Testis (tissue), 3 donors: ENCODE measurements around the gene INPP5A. TPM values are rescaled to one million over a fixed set of nuclear protein-coding genes. Genes with fewer than 3 reads are reported as not detected.

Source experiments
- DNase-seq: peaks from one replicate; pipeline ENCODE4 v3.0.0-alpha.2; 2019
- H3K27ac ChIP-seq, 2 donors: fragments of 200-600 bp; sonication (generic); one replicate each; pipeline ENCODE4 v1.5.1; 2019
- H3K27me3 ChIP-seq: fragments of 200-600 bp; sonication (generic); one replicate; pipeline ENCODE4 v1.5.1; 2019
- H3K36me3 ChIP-seq: fragments of 200-600 bp; sonication (generic); one replicate; pipeline ENCODE4 v1.5.1; 2017; ENCODE audit warnings: low read depth; ENCODE audit errors: missing control alignments
- H3K4me1 ChIP-seq: fragments of 200-600 bp; sonication (generic); one replicate; pipeline ENCODE4 v1.5.1; 2019
- H3K4me3 ChIP-seq, 2 donors: fragments of 200-600 bp; sonication (generic); one replicate each; pipeline ENCODE4 v1.5.1; 2017 to 2019
- H3K9me3 ChIP-seq: fragments of 200-600 bp; sonication (generic); one replicate; pipeline ENCODE4 v1.5.1; 2017
- POLR2A ChIP-seq: fragments of 450-650 bp; IDR thresholded peaks from one replicate; pipeline ENCODE4 v1.6.1; 2017; ENCODE audit warnings: antibody characterized with exemption, mild to moderate bottlenecking, moderate library complexity
- WGBS, 2 donors: methylation state at CpG; one replicate each; pipeline ENCODE4 v1.1.5; 2018; 5-methylcytosine and 5-hydroxymethylcytosine counted together
- intact Hi-C: fragments of 100-400 bp; cut with DNase I; formaldehyde crosslinking; loops from one replicate; pipeline ENCODE4 v1.15.1; 2023; ENCODE audit warnings: low total_unique reads
- polyA plus RNA-seq: library from polyadenylated mRNA; stranded (reverse); fragments of 350-450 nt; fragmentation: Illumina TruSeq; extraction: RNeasy Lipid Tissue Mini Kit (QIAGEN cat#74804); gene quantifications from one replicate; pipeline ENCODE4 v1.2.3, GENCODE V29; 2014; ENCODE audit warnings: low read depth, low replicate concordance; ENCODE audit not compliant: insufficient read depth
- total RNA-seq, 2 donors: library from RNA; depleted of rRNA; stranded (reverse); fragments of >200 nt; gene quantifications; one replicate each; pipeline ENCODE4 v1.2.3, GENCODE V29; 2016
- TF ChIP-seq, protein P1 (sequence below), 3 experiments: fragments of 450-650 bp in 2 of 3; fragments of 200-600 bp in 1 of 3; sonication (generic) in 1 of 3; IDR thresholded peaks; one replicate each; pipeline ENCODE4 v1.5.1; 2016 to 2019; ENCODE audit warnings: antibody characterized with exemption in 3 of 3, mild to moderate bottlenecking in 2 of 3, moderate library complexity in 1 of 3

Gene INPP5A
- total and polyA plus RNA-seq, 3 donors from 2014 or later = 54.1 to 103 (median 73.0) TPM

DNA sequence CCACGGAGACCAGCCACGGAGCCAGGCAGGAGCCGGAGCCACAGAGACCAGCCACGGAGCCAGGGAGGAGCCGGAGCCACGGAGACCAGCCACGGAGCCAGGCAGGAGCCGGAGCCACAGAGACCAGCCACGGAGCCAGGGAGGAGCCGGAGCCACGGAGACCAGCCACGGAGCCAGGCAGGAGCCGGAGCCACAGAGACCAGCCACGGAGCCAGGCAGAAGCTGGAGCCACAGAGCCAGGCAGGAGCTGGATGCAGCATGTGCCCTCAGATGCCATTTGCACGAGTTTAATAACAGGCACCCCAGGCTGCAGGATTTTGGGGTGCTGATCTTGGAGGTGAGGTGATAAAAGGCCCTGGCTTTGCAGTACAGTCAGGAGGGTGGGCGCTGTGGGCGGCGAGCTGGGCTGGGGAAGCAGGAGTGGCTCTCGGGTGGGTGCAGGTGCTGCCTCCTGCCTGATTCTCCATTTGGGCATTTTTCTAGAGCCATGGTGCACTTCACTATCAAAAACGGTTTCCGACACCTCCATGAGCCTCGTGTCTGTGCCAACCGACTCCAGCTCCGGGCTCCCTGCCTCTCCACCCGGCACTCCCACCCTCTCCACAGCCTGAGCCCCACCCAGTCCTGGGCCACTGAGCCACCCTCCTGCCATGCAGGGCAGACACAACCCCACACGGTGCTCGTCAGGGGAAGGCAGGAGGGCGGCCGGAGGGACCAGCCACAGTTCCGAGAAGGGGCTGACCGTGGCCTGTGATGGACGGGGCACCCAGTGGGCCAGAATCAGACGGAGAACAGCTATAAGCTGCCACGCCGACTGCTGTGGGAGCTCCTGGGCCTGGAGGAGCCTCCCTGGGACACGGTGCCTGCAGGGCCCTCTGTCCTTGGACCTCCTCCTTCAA, 289.2 kb downstream of the INPP5A start:
- Histone ChIP-seq H3K27me3 (no peaks in the 10 kb centered on the region), H3K4me1 (no peaks in the 10 kb centered on the region), H3K27ac (no peak overlapping the region), H3K4me3 (no peak overlapping the region), H3K9me3 (no peaks in the 10 kb centered on the region), H3K36me3 (no peaks in the 10 kb centered on the region)
- WGBS, 2 donors = 90 to 92% methylated on average over 35 to 36 of the region's 36 CpGs
- DNase-seq = no peak
- TF ChIP-seq, protein P1, sequence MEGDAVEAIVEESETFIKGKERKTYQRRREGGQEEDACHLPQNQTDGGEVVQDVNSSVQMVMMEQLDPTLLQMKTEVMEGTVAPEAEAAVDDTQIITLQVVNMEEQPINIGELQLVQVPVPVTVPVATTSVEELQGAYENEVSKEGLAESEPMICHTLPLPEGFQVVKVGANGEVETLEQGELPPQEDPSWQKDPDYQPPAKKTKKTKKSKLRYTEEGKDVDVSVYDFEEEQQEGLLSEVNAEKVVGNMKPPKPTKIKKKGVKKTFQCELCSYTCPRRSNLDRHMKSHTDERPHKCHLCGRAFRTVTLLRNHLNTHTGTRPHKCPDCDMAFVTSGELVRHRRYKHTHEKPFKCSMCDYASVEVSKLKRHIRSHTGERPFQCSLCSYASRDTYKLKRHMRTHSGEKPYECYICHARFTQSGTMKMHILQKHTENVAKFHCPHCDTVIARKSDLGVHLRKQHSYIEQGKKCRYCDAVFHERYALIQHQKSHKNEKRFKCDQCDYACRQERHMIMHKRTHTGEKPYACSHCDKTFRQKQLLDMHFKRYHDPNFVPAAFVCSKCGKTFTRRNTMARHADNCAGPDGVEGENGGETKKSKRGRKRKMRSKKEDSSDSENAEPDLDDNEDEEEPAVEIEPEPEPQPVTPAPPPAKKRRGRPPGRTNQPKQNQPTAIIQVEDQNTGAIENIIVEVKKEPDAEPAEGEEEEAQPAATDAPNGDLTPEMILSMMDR (IDR thresholded peaks at IDR 0.05) = no peak
- TF ChIP-seq POLR2A = no peak
- intact Hi-C loops = no loop called here

DNA sequence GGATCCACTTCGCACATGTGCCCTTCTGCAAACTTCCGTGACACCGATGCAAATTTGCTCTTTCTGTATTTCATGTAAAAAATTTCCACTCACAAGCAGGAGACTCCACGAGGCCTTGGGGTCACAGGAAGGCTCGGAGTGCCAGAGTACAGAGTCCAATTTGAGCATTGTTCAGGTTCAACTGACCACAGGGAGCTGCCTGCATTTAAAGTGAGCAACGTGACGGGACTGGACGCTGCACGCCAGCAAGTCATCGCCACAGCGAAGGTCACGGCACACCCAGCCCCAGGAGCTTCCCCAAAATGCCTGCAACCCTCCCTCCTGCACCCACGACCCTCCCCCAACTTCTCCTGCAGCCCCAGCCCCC, 289.8 kb downstream of the INPP5A start:
- Histone ChIP-seq H3K9me3 (no peaks in the 10 kb centered on the region), H3K27me3 (no peaks in the 10 kb centered on the region), H3K36me3 (no peaks in the 10 kb centered on the region), H3K4me1 (no peaks in the 10 kb centered on the region), H3K27ac (no peak overlapping the region), H3K4me3 (no peak overlapping the region)
- DNase-seq = no peak
- intact Hi-C loops = no loop called here
- TF ChIP-seq, protein P1 (IDR thresholded peaks at IDR 0.05) = no peak
- TF ChIP-seq POLR2A = no peak
- 83 to 86% methylated on average over 13 of the region's 13 CpGs for WGBS, 2 donors

DNA sequence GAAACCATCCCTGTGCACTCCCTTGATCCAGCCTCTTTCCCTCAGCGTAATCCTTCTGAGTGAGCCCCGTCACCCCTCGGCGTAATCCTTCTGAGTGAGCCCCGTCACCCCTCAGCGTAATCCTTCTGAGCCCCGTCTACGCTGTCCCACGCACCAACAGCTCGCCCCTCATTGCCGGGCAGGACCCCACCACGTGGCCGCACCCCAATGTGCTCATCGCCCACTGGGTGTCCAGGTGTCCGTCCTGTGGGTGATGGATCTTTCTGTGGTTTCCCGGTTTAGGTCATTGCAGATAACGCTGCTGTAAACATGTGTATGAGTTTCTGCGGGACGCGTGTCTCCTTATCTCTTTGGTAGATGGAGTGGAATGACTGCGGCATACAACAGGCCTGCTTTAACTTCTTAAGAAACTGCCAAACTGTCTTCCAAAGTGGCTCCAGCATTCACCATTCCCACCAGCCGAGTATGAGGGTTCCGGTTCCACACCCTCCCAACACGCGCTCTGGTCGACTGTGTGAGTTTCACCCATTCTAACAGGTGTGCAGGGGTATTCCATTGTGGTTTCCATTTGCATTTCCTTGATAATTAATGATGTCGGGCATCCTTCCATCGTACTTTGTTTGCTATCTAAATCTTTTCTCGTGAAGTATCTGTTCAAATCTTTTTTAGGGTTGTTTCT, 290.4 kb downstream of the INPP5A start:
- H3K36me3 ChIP-seq = no peaks in the 10 kb centered on the region
- intact Hi-C loops = no loop called here
- H3K9me3 ChIP-seq = no peaks in the 10 kb centered on the region
- H3K27ac ChIP-seq = no peak overlapping the region
- no peak for DNase-seq
- 90 to 93% methylated on average over 29 of the region's 29 CpGs for WGBS, 2 donors
- no peak for TF ChIP-seq POLR2A
- TF ChIP-seq, protein P1 (IDR thresholded peaks at IDR 0.05) = no peak
- no peaks in the 10 kb centered on the region for H3K27me3 ChIP-seq
- no peak overlapping the region for H3K4me3 ChIP-seq
- H3K4me1 ChIP-seq = peaks cover under 1% of the 10 kb centered on the region

DNA sequence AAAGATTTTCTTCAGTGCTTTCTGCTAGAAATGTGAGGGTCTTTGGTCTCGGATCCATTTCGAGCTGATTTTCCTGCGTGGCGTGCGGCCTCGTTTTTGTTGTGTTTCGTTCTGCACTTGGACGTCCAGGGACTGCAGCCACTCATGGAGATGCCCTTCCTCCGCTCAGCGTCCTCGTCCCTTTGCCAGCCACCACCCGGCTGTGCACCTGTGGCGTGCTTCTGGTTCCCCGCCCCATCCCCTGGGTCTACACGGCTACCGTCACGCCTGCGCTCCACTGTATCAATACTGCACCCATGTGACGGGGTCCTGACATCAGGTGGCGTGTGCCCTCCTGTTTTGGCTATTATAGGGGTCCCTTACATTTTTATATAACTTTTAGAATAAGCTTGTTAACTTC, 291.1 kb downstream of the INPP5A start:
- no peaks in the 10 kb centered on the region for H3K36me3 ChIP-seq
- H3K27ac ChIP-seq = no peak overlapping the region
- H3K4me3 ChIP-seq = no peak overlapping the region
- H3K9me3 ChIP-seq = no peaks in the 10 kb centered on the region
- WGBS, 2 donors = 90 to 95% methylated on average over 20 of the region's 20 CpGs
- intact Hi-C loops = no loop called here
- no peak for DNase-seq
- TF ChIP-seq, protein P1 (IDR thresholded peaks at IDR 0.05) = no peak
- TF ChIP-seq POLR2A = no peak
- H3K4me1 ChIP-seq = peaks cover 4% of the 10 kb centered on the region
- no peaks in the 10 kb centered on the region for H3K27me3 ChIP-seq
